ENCODE results near the gene SLC26A1. TPM values are rescaled to one million over a fixed set of nuclear protein-coding genes. Genes with fewer than 3 reads are reported as not detected.

SLC26A1 gene
- total RNA-seq, 4 donors from 2014 or later, result 0.09 to 0.12 TPM; not detected in 2

- TF ChIP-seq, protein P1, sequence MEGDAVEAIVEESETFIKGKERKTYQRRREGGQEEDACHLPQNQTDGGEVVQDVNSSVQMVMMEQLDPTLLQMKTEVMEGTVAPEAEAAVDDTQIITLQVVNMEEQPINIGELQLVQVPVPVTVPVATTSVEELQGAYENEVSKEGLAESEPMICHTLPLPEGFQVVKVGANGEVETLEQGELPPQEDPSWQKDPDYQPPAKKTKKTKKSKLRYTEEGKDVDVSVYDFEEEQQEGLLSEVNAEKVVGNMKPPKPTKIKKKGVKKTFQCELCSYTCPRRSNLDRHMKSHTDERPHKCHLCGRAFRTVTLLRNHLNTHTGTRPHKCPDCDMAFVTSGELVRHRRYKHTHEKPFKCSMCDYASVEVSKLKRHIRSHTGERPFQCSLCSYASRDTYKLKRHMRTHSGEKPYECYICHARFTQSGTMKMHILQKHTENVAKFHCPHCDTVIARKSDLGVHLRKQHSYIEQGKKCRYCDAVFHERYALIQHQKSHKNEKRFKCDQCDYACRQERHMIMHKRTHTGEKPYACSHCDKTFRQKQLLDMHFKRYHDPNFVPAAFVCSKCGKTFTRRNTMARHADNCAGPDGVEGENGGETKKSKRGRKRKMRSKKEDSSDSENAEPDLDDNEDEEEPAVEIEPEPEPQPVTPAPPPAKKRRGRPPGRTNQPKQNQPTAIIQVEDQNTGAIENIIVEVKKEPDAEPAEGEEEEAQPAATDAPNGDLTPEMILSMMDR (IDR thresholded peaks at IDR 0.05), result no peak
- DNase-seq (ENCODE audit: low spot score), result no peak
Observed at GRCh38 chr4:968621-969394, 24.4 kb downstream of the SLC26A1 start.

GRCh38 chr4:968221-968620 is 25.0 kb downstream of the SLC26A1 start:
- DNase-seq (ENCODE audit: low spot score), result no peak
- no peak for ATAC-seq (ENCODE audit: low FRiP score)
- TF ChIP-seq, protein P1 (IDR thresholded peaks at IDR 0.05), result no peak

More at GRCh38 chr4:968621-969394, 24.4 kb downstream of the SLC26A1 start:
- ATAC-seq (ENCODE audit: low FRiP score), result no peak

DNA sequence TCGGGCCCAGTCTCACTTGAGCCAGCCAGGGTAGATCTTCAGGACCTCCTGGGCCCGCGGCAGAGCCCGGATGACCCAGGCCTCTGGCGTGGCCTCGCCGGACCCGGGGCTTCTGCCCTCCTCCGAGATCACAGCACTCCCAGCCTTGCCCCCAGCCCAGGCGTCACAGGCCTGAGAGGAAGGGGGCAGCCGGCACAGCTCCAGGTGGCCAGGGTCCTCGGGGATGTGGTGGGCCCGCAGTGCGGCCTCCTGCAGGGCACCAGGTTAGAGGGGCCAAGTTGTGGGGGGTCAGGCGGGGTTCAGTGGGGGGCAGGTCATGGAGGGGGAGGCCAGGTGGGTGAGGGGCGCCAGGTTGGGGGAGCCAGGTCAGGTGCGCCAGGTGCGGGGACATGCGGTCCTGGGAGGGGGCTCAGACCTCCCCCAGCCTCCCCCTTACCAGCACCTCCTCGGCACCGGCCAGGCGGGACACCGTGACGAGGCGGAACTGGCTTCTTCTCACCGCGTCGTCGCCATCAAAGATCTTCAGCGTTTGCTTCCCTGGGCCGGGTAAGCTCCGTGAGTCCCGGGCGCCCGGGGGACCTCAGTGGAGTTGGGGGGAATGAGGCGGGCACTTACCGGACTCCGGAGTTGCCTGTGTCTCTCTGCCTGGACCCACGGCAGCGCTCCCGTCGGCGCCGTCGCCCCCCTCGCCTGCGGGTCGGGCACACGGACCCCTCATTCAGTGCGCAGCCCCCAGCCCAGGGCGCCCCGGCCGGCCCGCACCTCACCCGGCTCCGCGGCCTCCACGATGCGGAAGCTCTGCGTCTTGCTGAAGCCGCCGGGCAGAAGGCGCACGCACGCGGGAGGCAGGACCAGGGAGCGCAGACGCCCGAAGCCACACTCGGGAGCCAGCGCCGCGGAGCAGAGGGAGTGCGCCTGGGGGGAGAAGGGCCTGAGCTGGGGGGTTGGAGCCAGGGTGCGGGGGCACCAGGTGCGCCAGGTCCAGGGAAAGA is 25.8 kb downstream of the SLC26A1 start:
- ATAC-seq (ENCODE audit: low FRiP score), result no peak
- DNase-seq (ENCODE audit: low spot score), result no peak
- TF ChIP-seq, protein P1 (IDR thresholded peaks at IDR 0.05), result no peak

DNA sequence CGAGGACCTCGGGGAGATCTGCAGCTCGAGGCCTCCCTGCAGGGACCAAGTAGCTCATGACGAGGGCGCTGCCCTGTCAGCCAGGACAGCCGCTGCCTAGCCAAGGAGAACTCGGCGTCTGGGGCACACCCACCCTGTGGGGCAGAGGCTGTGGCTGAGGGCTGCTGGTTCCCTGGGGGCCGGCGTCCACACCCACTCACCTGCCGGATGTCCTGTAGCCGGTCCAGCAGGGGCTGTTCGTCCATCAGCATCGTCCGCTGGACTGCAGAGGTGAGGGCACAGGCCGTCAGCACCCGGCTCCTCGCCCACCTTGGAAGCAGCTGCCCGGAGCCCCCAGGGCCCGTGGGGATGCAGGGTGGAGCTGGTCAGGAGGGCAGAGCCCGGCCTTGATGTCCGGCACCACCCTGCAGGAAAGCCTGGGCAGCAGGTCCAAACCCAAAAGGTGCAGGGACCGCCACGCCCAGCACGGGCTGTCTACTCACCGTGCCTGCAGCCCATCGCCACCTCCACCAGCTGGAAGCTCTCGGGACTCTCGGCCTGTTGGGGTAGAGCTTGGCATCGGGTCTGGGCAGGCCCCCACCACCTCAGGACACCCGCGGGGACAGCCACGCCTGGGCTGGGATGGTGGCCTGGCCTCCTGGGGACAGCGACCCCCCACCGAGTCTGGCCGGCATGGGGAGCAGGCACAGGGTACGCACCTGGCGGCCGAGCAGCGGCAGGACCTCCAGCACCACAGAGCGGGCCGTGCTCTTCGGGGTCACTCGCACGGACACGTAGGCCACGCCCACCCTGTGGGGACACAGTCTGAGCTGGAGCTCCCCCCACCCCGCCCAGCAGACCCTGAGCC is 26.7 kb downstream of the SLC26A1 start:
- no peak for DNase-seq (ENCODE audit: low spot score)
- no peak for ATAC-seq (ENCODE audit: low FRiP score)
- TF ChIP-seq, protein P1 (IDR thresholded peaks at IDR 0.05), result no peak

DNA sequence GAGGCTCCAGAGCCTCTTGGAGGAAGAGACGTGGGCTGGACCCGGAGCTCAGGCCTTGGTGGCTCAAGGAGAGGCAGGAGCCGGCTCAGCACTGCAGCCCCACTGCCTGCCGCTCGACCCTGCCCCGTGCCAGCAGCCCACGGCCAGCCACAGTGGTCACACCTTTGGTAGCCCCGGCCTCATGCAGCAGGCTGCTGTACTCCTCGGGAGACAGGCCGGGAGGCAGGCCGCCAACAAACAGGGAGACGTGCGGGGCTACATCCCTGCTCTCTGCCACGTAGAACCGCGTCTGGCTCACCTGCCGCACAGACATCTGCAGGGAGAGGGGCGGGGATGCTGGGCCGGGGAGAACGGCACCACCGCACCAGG is 27.5 kb downstream of the SLC26A1 start:
- TF ChIP-seq, protein P1 (IDR thresholded peaks at IDR 0.05), result no peak
- ATAC-seq (ENCODE audit: low FRiP score) (no peak), DNase-seq (ENCODE audit: low spot score) (no peak)

DNA sequence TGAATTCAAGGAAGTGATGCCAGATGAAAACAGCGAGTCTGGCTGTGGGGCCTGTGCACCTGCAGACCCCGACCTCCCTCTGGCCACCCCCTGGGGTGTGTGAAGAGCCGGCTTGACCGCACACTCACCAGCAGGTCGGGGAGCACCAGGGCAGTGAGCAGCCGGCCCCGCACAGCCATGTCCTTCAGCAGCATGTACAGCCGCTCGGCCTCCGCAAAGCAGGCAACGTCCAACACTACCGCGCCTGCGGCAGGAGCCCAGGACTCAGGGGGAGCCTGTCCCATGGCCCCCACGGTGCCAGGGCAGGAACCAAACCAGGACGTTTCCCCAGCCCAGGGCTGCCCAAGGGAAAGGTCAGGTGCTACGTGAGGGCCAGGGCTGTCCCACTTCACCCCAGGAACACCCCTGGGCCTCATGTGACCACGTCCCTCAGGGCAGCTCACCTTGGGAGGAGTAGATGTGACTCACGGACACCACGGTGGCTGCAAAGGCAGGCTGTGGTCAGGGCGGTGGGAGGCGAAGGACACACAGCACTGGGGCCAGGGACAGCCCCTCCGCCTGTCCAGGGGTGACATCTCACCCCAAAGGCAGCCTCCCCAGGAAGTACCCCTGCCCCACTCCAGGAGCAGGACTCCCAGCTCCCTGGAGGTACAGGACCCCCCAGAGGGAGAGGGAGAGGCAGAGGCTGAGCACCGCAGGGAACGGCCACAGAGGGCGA is 28.0 kb downstream of the SLC26A1 start:
- no peak for ATAC-seq (ENCODE audit: low FRiP score)
- TF ChIP-seq, protein P1 (IDR thresholded peaks at IDR 0.05), result no peak
- no peak for DNase-seq (ENCODE audit: low spot score)

Data from omental fat pad (tissue), 4 donors.